GM12865 (cell line): ENCODE measurements around the gene C1QTNF8.

Experiments used
- DNase-seq: peaks from one replicate; pipeline ENCODE4 v3.0.0; 2010; ENCODE audit warnings: low read depth
- H3K4me3 ChIP-seq: 2 replicates; pipeline ENCODE4 v1.5.1; 2011; ENCODE audit warnings: mild to moderate bottlenecking, low read depth, low read length, control low read depth
- CTCF ChIP-seq: IDR thresholded peaks from 2 replicates; pipeline ENCODE4 v1.5.1; 2011; ENCODE audit warnings: low read length, control low read depth, low read depth, inconsistent platforms; ENCODE audit not compliant: insufficient read depth; ENCODE audit errors: missing control alignments

C1QTNF8 gene

DNA sequence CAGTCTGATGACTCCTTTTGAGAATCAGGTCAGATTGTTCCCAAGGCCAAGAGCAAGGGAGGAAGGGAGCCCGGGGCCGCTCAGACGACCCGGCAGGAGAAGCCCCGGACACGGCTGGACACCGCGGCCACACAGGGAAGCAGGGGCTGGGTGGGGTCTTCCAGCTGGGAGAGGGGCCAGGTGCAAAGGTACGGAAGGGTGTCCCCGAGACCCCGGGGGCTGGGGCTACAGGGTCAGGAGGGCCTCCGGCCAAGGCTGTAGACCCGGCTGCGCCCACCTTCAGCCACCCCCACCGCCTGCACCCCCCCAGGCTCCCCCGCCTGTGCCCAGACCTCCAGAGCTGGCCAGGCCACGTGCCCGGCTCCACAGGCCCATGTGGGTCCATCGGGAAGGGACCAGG lies 21.9 kb upstream of the C1QTNF8 start:
- no peak for DNase-seq
- H3K4me3 ChIP-seq, result no peak overlapping the region
- TF ChIP-seq CTCF, result no peak

DNA sequence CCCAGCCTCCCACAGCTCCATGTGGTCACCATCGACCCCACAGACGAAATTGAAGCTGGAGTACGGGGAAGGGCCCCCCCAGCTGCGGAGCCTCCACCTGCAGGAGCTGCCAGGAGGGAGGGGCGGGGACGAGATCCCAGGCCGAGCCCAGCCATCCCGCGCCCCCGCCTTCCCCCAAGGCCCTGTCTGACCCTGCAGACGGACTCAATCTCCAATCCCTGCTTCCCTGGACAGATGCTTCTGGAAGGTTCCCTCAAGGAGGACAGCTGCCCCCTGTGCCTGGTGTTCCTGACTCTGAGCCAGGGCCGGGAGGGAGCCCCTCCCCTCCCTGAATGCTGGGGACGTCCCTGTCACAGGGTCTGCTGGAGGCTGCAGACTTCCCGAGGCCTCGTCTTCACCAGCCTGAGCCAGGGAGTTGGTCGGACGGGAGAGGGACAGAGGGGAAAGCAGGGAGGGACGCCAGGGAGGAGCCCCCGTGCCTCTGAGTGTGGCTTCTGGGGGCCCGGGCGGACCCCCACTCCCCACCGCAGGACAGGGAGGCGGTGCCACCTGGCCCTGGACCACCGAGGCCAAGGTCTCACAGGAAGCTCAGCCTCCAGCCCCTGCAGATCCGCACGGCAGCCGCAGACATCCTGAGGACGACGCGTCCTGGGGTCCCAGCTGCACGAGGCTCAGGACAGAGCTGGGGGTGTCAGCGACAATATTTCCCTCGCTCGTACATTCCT lies 21.3 kb upstream of the C1QTNF8 start:
- no peak for TF ChIP-seq CTCF
- DNase-seq, result no peak
- H3K4me3 ChIP-seq, result no peak overlapping the region

DNA sequence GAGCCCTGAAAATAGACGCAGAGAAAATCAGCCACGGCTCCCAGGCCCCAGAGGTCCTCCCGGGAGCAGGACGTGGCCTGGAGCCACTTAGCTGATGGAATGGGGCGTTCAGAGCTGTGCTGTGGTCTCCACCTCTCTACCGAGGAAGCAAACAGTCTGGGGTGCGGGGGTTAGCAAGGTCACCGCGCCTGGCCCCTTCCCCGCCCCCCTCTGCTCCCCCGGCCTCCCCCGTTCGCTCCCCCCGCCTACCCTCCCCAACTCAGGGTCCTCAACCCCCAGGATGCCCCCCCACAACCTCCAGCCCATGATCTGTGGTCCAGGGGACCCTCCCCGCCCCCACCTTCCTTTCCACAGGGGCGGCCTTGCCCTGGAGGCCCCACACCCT lies 20.6 kb upstream of the C1QTNF8 start:
- H3K4me3 ChIP-seq, result no peak overlapping the region
- TF ChIP-seq CTCF, result no peak

DNA sequence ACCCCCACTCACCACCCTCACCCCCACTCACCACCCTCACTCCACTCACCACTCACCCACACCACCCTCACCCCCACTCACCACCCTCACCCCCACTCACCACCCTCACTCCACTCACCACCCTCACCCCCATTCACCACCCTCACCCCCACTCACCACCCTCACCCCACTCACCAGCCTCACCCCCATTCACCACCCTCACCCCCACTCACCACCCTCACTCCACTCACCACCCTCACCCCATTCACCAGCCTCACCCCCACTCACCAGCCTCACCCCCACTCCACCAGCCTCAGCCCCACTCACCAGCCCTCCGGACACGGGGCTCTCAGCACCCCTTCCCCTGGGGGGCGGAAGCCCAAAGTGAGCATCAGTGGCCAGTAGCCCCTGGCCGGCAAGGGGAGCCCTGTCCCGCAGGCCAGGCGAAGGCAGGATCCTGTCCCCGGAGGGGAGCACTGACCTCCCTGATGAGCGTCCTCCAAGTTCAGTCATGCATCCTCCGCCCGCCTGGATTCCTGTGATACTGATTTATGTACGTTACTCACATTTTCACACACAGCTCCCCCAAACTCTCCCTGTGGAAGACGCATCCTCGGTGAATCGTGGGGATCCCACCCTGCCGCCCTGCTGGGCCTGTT lies 18.0 kb upstream of the C1QTNF8 start:
- TF ChIP-seq CTCF, result no peak
- no peak overlapping the region for H3K4me3 ChIP-seq
- DNase-seq, result no peak

More for the DNA sequence above, 20.6 kb upstream of the C1QTNF8 start:
- DNase-seq, result no peak

DNA sequence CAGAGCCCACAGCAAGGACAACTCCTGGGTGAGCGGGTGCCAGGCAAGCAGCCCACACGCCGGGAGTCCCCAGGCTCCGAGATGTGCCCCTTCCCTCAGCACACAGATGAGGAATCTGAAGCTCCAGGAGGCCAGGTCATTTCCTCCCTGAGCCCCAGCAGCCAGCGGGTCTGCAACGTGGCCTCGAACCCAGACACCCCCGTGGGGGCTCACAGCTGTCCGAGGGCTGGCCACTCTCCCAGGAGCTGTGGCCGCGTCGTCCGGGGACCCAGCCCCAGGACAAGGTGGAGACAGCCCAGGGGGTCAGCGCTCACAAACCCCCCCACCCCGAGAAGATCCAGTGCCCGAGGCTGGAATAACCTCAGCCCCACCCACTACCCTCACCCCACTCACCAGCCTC lies 17.4 kb upstream of the C1QTNF8 start:
- no peak for DNase-seq
- TF ChIP-seq CTCF, result no peak
- no peak overlapping the region for H3K4me3 ChIP-seq

GRCh38 chr16:1112506-1113184 lies 16.6 kb upstream of the C1QTNF8 start:
- DNase-seq, result no peak
- no peak for TF ChIP-seq CTCF
- no peak overlapping the region for H3K4me3 ChIP-seq

GRCh38 chr16:1109648-1110047 lies 13.6 kb upstream of the C1QTNF8 start:
- no peak overlapping the region for H3K4me3 ChIP-seq
- no peak for TF ChIP-seq CTCF
- no peak for DNase-seq
